ENCODE data around the gene COL21A1. TPM values are rescaled to one million over a fixed set of nuclear protein-coding genes. Genes with fewer than 3 reads are reported as not detected.

COL21A1 gene
- 0.29 and 7.7 TPM in 2 replicates for polyA plus RNA-seq

GRCh38 chr6:56246881-56247653, at the start of gene COL21A1:
TSS of gene COL21A1 (minus strand) at chr6:56247580. CDS start at chr6:56182618, 64,962 bp downstream.

All from Purkinje cell (primary cell).